BE2C (cell line): ENCODE measurements around the gene GALNT7.

Experiments
- DNase-seq: peaks from one replicate; pipeline ENCODE4 v3.0.0-alpha.2; 2020
- H3K27me3 ChIP-seq: fragments of 250-450 bp; sonication (Bioruptor Pico); 2 replicates; pipeline ENCODE4 v1.5.1; 2020; ENCODE audit warnings: mild to moderate bottlenecking
- H3K36me3 ChIP-seq: fragments of 250-450 bp; sonication (Bioruptor Pico); 2 replicates; pipeline ENCODE4 v1.5.1; 2020; ENCODE audit warnings: mild to moderate bottlenecking
- H3K4me1 ChIP-seq: fragments of 250-450 bp; sonication (Bioruptor Pico); 2 replicates; pipeline ENCODE4 v1.5.1; 2020
- H3K4me3 ChIP-seq: 2 replicates; pipeline ENCODE4 v1.5.1; 2011; ENCODE audit warnings: low read depth, low read length
- H3K9me3 ChIP-seq: fragments of 250-450 bp; sonication (Bioruptor Pico); 2 replicates; pipeline ENCODE4 v1.5.1; 2020
- CTCF ChIP-seq: IDR thresholded peaks from 2 replicates; pipeline ENCODE4 v1.5.1; 2012; ENCODE audit warnings: mild to moderate bottlenecking, low read depth, low read length

GALNT7 gene

GRCh38 chr4:173185847-173186510 is 17.4 kb downstream of the GALNT7 start:
- no peak for TF ChIP-seq CTCF

DNA sequence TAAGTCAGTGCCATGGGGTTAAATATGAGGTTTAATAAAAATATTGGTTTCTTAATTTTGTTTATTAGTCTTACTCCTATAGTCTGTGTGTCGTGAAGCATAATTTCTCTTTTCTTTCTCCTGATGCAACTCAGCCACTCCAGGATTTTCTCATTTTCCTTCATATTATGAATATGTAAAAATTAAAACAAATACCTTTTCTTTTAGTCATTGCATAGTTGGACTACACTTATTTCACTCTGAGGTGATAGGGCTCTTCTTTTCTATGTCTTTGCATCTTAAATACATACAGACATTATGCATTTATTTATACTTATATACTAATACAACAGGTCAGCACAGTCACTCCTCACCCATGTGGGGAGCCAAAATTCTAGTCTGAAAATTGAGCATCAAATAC is 19.1 kb downstream of the GALNT7 start:
- Histone ChIP-seq H3K9me3 (no peaks in the 10 kb centered on the region), H3K27me3 (no peaks in the 10 kb centered on the region), H3K4me3 (no peak overlapping the region), H3K36me3 (no peaks in the 10 kb centered on the region), H3K4me1 (no peaks in the 10 kb centered on the region; the same call in 1 of the 2 replicates)
- TF ChIP-seq CTCF: no peak
- no peak for DNase-seq

More at GRCh38 chr4:173185847-173186510, 17.4 kb downstream of the GALNT7 start:
- DNase-seq: no peak
- Histone ChIP-seq H3K36me3 (no peaks in the 10 kb centered on the region), H3K4me1 (no peaks in the 10 kb centered on the region; the same call in 1 of the 2 replicates), H3K4me3 (no peak overlapping the region), H3K9me3 (no peaks in the 10 kb centered on the region), H3K27me3 (no peaks in the 10 kb centered on the region; the same call in 1 of the 2 replicates)

DNA sequence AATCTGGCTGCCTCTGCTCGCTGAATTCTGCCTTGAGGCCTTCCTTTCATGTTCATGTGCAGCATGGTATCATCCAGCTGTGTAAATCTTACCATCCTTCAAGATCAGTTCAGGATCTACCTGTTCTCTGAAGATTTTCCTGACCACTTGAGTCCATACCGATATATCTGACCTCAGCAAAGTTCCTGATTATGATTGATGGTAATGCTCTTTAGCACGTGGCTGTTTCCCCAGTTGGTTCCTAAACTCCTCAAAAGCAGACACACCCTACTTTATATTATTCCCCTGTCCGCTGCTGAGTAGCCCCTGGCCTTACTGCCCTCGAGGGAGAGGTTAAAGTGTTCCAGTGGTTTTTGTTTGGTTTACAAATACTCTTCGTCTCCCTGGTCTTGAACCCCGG is 20.0 kb downstream of the GALNT7 start:
- no peaks in the 10 kb centered on the region for H3K9me3 ChIP-seq
- no peak overlapping the region for H3K4me3 ChIP-seq
- DNase-seq: no peak
- no peaks in the 10 kb centered on the region for H3K36me3 ChIP-seq
- H3K4me1 ChIP-seq: no peaks in the 10 kb centered on the region; the same call in 1 of the 2 replicates
- H3K27me3 ChIP-seq: no peaks in the 10 kb centered on the region
- no peak for TF ChIP-seq CTCF

DNA sequence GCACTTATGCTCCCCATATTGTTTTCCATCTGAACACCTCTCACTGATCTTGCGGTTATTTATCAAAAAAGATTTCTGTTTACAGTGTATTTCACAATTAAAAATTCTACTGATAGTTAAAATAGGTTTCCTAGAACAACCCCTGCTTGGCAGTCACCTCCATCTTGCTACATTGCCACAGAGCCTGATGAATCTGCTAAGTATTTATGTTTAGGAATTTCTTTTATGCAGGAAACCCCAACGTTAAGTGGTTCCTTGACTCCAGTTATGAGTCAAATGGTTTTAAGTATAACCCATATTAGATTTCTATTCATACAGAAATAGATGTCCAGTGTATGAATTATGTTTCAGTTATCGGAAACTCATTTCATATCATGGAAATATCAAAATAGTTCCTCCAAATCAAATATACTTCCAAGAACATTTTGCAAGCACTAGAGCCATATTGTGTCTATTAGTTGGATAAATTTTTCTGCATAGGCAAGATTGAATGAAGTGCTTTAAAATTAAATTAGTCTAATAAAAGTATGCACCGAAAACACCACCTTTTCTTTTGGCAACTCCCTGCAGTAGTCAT is 20.6 kb downstream of the GALNT7 start:
- Histone ChIP-seq H3K4me3 (no peak overlapping the region), H3K4me1 (no peaks in the 10 kb centered on the region; the same call in 1 of the 2 replicates), H3K36me3 (no peaks in the 10 kb centered on the region), H3K9me3 (no peaks in the 10 kb centered on the region), H3K27me3 (no peaks in the 10 kb centered on the region)
- TF ChIP-seq CTCF: no peak
- no peak for DNase-seq

DNA sequence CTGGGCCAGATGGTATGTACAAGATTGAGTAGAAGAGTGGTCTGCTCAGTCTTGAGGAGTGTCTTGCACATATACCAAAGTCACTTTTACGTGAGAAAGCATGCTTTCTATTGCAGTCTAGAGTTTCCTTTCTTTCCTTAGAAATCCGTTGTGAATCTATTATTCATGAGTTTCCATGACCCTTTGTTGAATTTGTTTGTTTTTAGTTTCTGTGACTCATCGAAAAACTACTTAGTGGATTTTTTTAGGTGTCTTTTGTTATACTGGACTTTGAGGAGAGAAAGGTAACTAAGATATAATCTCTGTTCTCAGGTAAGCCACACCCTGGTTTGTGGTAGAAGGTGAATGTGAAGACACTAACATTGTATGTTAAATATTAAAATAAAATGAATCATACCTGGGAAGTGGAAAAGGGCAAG is 23.0 kb downstream of the GALNT7 start:
- no peaks in the 10 kb centered on the region for H3K27me3 ChIP-seq
- H3K9me3 ChIP-seq: no peaks in the 10 kb centered on the region
- no peaks in the 10 kb centered on the region for H3K36me3 ChIP-seq
- no peak for DNase-seq
- no peak overlapping the region for H3K4me3 ChIP-seq
- no peaks in the 10 kb centered on the region; the same call in 1 of the 2 replicates for H3K4me1 ChIP-seq
- TF ChIP-seq CTCF: no peak
